Uterus (tissue), 4 donors: ENCODE measurements around the gene USP22. TPM values are rescaled to one million over a fixed set of nuclear protein-coding genes. Genes with fewer than 3 reads are reported as not detected.

Experiments
- DNase-seq, 2 donors: peaks; one replicate each; pipeline ENCODE4 v3.0.0-alpha.2; 2019 to 2020
- H3K27ac ChIP-seq, 2 donors: fragments of 200-600 bp; sonication (generic); 1 replicate in 1 of 2; 2 replicates in 1 of 2; pipeline ENCODE4 v1.5.1; 2016 to 2018
- H3K27me3 ChIP-seq, 2 donors: fragments of 200-600 bp; sonication (generic); one replicate each; pipeline ENCODE4 v1.5.1; 2018 to 2019; ENCODE audit warnings: control low read depth in 1 of 2
- H3K36me3 ChIP-seq, 2 donors: fragments of 200-600 bp; sonication (generic); one replicate each; pipeline ENCODE4 v1.5.1; 2019; ENCODE audit warnings: control low read depth in 1 of 2
- H3K4me1 ChIP-seq, 2 donors: fragments of 200-600 bp; sonication (generic); one replicate each; pipeline ENCODE4 v1.5.1; 2018 to 2019; ENCODE audit warnings: control low read depth in 1 of 2
- H3K4me3 ChIP-seq, 2 donors: fragments of 200-600 bp; sonication (generic); 1 replicate in 1 of 2; 2 replicates in 1 of 2; pipeline ENCODE4 v1.5.1; 2018 to 2019; ENCODE audit warnings: mild to moderate bottlenecking in 1 of 2
- H3K9me3 ChIP-seq, 2 donors: fragments of 200-600 bp; sonication (generic); one replicate each; pipeline ENCODE4 v1.5.1; 2019; ENCODE audit warnings: control low read depth in 1 of 2
- CTCF ChIP-seq, 4 experiments: fragments of 200-600 bp in 2 of 4; fragments of 450-650 bp in 2 of 4; sonication (generic) in 2 of 4; IDR thresholded peaks; one replicate each; pipeline ENCODE4 v1.5.1; 2016 to 2019; ENCODE audit warnings: antibody characterized with exemption in 4 of 4, mild to moderate bottlenecking in 2 of 4, moderate library complexity in 1 of 4
- POLR2A ChIP-seq, 2 donors: fragments of 450-650 bp; IDR thresholded peaks; one replicate each; pipeline ENCODE4 v1.6.1; 2016; ENCODE audit warnings: antibody characterized with exemption in 2 of 2, mild to moderate bottlenecking in 1 of 2, moderate library complexity in 1 of 2
- intact Hi-C: fragments of 100-400 bp; cut with DNase I; formaldehyde crosslinking; loops from one replicate; pipeline ENCODE4 v1.15.1; 2023; ENCODE audit warnings: low total_unique reads
- total RNA-seq, 4 donors: library from RNA; depleted of rRNA in 3 of 4; stranded (reverse); fragments of >200 nt in 3 of 4; gene quantifications; one replicate each; pipeline versions ENCODE4 v1.1.0 to v1.2.4, GENCODE V29; 2014 to 2023
- donor health status: DM: yes; HTN: yes; CAD: no.

The USP22 gene
- total RNA-seq, 4 donors from 2014 or later: 110 to 299 (median 189) TPM

- no peak overlapping the region for H3K27ac ChIP-seq
- H3K4me3 ChIP-seq: no peak overlapping the region
- H3K36me3 ChIP-seq: no peaks in the 10 kb centered on the region
- TF ChIP-seq CTCF (IDR thresholded peaks at IDR 0.05) (no peak), POLR2A (IDR thresholded peaks at IDR 0.05) (no peak)
- no peak for DNase-seq
- intact Hi-C loops: no loop called here
- no peaks in the 10 kb centered on the region for H3K27me3 ChIP-seq
- no peaks in the 10 kb centered on the region for H3K9me3 ChIP-seq
- H3K4me1 ChIP-seq: no peaks in the 10 kb centered on the region
These were observed 53.3 kb downstream of the USP22 start for GRCh38 chr17:20989481-20989880.

GRCh38 chr17:20988896-20989295 is 53.9 kb downstream of the USP22 start:
- Histone ChIP-seq H3K4me1 (no peaks in the 10 kb centered on the region), H3K4me3 (no peak overlapping the region), H3K36me3 (no peaks in the 10 kb centered on the region), H3K27ac (no peak overlapping the region), H3K9me3 (no peaks in the 10 kb centered on the region), H3K27me3 (no peaks in the 10 kb centered on the region)
- TF ChIP-seq POLR2A (IDR thresholded peaks at IDR 0.05): no peak
- no peak for TF ChIP-seq CTCF (IDR thresholded peaks at IDR 0.05)
- intact Hi-C loops: no loop called here
- DNase-seq: no peak

GRCh38 chr17:20988001-20988636 is 54.7 kb downstream of the USP22 start:
- intact Hi-C loops: no loop called here
- DNase-seq: no peak

GRCh38 chr17:20987511-20987910 is 55.3 kb downstream of the USP22 start:
- Histone ChIP-seq H3K36me3 (no peaks in the 10 kb centered on the region), H3K9me3 (no peaks in the 10 kb centered on the region), H3K27me3 (no peaks in the 10 kb centered on the region), H3K4me1 (no peaks in the 10 kb centered on the region), H3K27ac (no peak overlapping the region), H3K4me3 (no peak overlapping the region)
- TF ChIP-seq POLR2A (IDR thresholded peaks at IDR 0.05) (no peak), CTCF (IDR thresholded peaks at IDR 0.05) (no peak)
- no peak for DNase-seq
- intact Hi-C loops: no loop called here

More at GRCh38 chr17:20988001-20988636, 54.7 kb downstream of the USP22 start:
- Histone ChIP-seq H3K27ac (no peak overlapping the region), H3K4me3 (no peak overlapping the region), H3K27me3 (no peaks in the 10 kb centered on the region), H3K36me3 (no peaks in the 10 kb centered on the region), H3K9me3 (no peaks in the 10 kb centered on the region), H3K4me1 (no peaks in the 10 kb centered on the region)
- TF ChIP-seq CTCF (IDR thresholded peaks at IDR 0.05) (no peak), POLR2A (IDR thresholded peaks at IDR 0.05) (no peak)

GRCh38 chr17:20986767-20987510 is 55.9 kb downstream of the USP22 start:
- H3K4me3 ChIP-seq: no peak overlapping the region
- H3K27ac ChIP-seq: no peak overlapping the region
- H3K36me3 ChIP-seq: no peaks in the 10 kb centered on the region
- TF ChIP-seq CTCF (IDR thresholded peaks at IDR 0.05) (no peak), POLR2A (IDR thresholded peaks at IDR 0.05) (no peak)
- no peaks in the 10 kb centered on the region for H3K4me1 ChIP-seq
- no peak for DNase-seq
- no peaks in the 10 kb centered on the region for H3K27me3 ChIP-seq
- intact Hi-C loops: no loop called here
- H3K9me3 ChIP-seq: no peaks in the 10 kb centered on the region
